COLO668 (cell line): ENCODE measurements around the gene VAV3.
"Not testable (repeated sequence)": the region's sequence is repeated elsewhere in the genome, so short reads cannot be mapped to it uniquely, and the experiment has no call there.

Experiments used
- DNase-seq: peaks from one replicate; lab custom pipeline; 2025; ENCODE audit not compliant: unreplicated experiment; lab: John Stamatoyannopoulos, UW

VAV3 gene

DNA sequence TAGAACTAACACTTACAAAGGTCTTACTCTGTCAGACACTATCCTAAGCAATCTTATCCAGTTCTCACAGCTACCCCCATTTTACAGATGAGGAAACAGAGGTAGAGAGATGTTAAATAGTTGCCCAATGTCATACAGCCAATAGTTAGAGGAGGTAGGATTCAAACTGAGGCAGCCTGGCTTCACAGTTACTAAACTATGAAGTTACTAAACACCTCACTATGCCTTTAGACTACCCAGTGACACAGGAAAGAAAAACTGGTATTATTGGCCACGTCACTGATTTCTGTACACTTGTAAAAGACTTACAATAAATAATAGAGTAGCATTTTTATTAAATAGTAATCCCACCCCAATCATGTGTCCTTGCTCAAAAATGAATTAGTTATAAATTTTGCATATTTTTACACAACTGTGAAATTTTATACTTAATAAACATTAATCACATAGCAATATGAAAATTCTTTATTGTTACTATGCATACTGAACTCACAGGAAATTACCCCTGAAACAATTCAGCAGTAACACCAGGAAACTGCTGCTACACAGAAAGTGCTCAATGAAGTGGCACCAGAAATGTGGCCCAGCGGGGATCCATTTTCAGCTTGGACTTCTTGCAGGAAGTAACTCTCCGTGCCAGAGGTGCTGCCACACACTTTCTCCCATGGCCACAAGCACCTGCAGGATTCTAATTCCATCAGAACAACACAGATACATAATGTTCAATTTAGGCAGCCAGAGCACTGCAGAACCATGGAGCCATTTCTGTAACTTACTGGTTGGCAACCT, 69.4 kb downstream of the VAV3 start:
- no peak for DNase-seq

DNA sequence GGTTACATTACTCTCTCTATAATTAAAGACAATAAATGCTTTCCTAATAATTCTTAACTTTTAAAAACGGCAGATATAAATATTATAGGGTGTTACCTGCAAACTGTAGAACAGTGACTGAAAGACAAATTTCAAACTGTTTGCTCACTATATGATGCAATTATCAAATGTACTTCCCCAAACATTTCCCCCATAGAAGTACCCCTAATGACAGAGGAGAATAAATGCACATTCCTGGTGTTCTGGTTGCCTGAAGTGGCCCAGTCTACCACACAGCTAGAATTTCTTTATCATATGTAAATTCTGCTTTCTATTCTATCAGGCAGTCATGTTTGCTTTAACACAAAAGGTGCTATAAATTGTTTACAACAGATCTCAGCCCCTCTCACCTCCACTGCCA, 70.4 kb downstream of the VAV3 start:
- DNase-seq: no peak

DNA sequence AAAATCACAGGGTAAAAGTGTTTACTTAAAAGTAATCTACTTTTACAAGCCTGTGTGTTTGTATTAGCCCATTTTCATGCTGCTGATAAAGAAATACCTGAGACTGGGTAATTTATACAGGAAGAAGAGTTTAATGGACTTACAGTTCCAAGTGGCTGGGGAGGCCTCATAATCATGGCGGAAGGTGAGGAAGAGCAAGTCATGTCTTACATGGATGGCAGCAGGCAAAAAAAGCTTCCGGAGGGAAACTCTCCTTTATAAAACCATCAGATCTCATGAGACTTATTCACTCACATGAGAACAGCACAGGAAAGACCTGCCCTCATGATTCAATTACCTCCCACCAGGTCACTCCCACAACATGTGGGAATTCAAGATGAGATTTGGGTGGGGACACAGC, 71.6 kb downstream of the VAV3 start:
- not testable (repeated sequence) for DNase-seq

DNA sequence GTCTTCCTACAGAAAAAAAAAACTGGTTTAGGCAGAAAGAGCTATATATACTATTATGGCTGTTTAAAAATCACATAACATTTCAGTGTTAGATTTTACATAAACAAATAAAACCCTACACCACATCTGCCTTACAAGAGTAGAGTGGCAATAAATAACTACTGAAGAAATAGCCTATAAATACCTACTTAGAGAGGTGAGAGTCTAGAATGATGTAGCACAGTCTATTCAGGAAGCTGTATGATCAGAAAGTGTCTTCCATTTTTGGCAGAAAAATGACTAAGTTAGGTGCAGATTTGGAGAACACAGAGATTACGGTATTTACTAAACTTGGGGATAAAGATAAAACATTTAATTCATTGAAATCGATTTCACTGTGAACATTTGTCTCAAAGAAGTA, 75.5 kb downstream of the VAV3 start:
- DNase-seq: no peak

DNA sequence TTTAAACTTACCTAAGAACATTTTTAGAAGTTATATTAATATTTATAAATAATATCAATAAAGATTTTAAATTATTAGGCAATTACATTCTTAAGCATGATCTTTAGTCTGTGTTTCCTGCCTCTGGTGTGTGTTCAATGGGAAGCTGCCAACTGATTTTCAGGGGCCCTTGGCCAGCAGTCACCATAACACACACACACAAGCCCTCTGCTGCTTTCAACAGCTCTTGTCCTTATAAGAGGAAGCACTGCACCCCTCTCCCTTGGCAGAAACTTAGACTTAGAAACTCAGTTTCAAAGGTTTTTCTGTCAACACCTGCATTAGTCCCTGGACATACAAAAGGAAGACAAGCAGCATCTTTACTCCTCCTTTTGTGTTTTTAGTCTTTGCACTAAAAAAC, 81.4 kb downstream of the VAV3 start:
- DNase-seq: no peak

DNA sequence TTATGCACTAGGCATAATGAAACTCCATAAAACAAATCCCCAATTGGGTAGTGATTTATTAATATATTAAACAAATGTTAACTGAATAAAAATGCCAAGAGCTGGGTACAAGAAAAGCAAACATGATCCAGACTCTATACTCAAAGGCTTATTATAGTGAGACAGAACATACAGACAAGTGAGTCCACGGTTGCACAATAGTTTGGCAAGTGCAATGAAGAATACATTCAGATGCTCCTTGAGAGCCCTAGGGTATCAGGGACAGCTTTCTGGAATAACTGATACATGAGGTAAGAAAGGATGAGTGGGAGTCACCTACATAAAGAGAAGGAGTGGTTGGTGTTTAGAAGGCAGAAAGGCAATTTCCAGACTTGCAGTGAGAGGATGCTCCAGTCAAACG, 85.1 kb downstream of the VAV3 start:
- no peak for DNase-seq

DNA sequence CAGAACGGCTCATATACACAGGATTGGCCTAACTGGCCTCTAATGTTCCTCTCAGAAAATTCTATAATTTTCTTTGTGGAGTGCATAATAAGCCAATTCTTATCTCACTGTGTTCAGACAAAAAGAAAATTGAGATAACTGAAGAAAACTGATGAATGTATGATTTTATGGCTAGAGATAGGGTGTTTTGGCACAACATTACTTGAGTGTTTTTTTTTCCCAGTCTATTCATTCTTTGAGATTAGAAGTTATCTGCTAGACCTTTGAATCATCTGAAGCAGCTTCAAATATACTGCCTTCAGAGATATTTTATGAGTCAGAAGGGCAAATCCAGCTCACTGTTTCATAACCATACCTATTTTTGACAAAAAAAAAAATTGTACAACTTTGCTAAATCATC, 85.6 kb downstream of the VAV3 start:
- DNase-seq: no peak

DNA sequence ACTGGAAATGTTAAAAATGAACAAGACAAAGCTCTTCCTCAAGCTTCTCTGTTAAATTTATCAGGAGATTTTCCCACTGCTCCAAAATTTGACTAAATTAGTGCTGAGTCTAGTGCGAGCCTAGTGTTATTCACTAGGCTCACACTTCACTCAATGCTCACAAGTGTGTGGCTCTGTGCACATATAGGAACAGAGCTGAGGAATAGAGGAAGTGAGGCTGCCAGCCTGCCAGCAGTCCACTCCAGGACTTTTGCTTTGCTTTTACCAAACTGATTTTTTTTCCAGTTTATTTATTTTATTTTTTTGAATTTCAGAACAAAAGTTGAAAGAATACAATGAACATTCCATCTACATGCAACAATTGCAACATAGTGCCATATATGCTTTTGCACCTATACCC, 87.2 kb downstream of the VAV3 start:
- DNase-seq: no peak

DNA sequence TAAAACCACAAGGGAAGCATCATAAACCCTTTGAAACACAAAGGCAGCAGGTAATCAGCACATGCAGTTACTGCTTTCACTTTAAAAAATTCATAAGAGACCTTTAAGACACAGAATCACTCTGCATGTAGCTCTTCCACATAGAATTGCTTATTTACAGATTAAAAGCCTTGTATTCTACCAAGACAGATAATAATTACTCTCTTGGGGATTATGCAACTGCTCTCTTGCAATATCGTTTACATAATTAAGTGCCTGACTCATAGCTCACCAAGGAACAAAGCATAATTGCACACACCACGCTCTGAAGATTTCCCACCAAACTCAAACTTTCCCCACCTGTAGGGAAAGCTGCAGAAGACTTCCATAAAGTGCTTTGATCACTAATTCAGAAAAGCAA, 87.9 kb downstream of the VAV3 start:
- DNase-seq: no peak

DNA sequence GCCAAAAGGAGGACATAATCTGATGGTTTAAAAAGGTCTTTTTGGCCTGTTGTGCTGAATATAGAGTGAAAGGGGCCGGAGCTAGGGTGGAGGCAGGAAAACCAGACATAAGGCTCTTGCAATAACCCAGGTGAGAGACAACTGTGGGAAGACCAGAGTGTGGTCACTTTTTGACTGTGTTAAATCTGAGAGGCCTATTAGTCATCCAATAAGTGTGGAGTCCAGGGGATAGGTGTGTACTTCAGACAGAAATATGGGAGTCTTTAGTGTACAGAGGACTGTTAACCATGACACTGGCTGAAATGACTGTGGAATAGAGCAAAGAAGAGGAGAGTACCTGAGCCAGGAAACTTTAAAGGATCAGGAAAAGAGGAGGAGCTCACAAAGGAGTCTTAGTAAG, 89.3 kb downstream of the VAV3 start:
- no peak for DNase-seq

DNA sequence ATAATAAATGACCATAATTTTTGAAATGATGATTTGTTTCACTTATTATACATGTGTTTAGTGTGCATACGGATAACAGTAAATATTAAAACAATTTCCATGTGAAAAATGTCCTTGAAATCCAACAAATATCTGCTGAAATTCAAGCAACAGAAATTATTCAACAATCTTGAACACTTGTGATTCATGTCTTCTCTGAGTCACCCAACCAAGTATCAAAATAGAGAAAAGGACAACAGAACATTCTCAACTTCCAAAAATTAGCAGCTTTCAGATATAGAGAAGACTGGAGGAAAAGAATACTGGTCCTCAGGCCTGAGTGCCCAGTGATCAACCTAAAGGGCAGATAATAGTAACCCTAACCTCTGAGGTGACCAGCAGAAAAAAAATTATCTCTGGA, 90.8 kb downstream of the VAV3 start:
- no peak for DNase-seq

DNA sequence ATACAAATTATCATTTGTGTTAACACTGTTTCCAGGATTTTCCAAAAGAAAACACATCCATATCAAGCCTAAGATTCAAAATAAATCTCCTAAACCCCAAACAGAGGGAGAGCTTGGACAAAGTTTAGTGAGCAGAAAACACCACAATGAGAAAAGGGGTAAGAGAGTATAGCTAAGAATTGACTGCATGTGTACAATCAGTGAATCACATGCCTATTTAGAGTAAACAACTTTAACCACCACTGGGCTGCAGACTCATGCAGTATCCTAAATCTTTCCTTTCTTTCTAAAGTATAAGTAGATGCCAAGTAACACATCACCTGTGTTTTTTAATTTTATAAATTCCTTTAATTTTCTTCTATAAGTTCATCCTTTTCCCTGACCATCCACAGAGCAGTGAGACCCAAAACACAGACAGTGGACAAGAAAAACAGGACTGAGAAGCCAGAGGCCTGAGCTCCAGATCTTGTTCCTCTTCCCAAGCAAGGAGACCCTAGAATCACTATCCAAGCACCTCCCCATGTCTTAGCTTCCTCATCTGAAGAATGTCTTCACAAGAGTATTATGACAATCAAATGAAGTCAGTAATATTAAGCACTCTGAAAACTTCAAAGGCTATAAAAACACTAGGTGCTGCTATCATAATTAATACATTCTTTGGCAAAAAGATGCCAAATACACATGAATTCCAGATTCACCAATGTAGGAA, 93.1 kb downstream of the VAV3 start:
- DNase-seq: no peak

DNA sequence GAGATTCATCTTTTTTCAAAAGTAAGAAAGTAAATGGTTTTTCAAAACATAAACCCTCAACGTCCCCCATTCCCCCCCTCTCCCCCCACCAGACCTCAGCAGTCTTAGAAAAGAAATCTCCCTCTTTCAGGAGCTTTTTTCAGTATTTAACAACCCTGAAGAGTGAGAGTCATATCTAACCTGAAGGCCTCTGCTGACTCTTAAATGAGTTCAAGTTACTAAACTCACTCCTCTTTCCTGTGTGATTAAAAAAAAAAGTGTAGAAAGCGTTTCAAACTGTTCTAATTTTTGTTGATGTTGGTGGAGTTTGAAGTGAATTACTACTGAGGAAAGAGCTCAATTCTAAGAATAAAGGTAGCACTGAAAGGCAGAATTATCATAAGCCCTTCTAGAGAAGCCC, 93.7 kb downstream of the VAV3 start:
- no peak for DNase-seq

DNA sequence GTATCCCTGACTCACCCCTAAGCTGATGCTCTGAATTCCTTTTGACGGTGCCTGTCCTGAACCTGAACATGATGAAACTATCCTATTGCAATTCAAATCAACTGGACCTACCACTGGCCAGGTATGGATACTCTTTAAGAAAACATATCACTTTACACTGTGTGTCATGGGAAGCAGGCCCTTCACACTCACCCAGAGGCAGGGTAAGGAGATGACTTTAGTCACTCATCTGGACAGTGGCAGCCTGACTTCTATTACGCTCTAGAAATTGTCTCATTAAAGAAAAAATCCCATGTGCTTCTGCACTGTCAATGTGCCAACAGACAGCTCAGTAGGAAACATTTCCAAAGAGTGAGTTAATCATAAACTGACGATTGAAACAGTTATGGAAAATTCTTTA, 94.3 kb downstream of the VAV3 start:
- DNase-seq: no peak

DNA sequence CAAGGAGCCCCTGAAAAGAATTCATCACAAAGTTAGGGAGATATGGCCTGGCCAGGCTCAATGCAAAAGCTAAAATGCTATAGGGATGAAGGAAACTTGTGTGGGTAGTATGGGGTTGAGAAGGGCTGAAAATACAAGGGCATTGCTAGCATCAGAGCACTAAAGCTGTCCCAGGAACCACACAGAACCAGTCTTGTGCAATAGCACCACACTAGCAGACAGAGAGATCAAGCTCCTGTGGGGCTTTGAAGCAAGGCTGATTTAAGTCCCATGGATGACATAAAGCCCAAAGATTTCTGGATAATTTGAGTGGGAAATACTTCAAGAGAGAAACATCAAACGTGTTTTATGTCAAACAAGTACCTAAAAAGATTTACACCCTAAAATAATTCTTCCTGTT, 97.1 kb downstream of the VAV3 start:
- DNase-seq: no peak

DNA sequence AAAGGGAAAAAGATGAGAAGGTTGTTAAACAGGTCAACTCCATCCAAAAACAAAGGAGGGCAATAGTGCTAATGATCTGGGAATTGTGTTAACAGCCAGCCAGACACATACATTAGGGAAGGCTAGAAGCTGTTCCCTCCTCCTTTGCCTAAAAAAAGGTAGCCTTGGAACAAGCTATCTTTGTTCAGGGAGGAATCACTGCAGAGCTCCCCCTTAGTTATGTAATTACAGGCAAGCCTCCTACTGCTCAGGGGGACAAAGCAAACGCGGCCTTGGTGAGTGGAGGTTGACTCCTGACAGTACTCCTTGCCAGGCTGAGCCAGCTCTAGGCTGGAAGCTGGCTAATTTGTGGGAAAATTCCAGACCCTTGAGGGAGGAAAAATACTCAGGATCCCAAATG, 97.6 kb downstream of the VAV3 start:
- DNase-seq: no peak

DNA sequence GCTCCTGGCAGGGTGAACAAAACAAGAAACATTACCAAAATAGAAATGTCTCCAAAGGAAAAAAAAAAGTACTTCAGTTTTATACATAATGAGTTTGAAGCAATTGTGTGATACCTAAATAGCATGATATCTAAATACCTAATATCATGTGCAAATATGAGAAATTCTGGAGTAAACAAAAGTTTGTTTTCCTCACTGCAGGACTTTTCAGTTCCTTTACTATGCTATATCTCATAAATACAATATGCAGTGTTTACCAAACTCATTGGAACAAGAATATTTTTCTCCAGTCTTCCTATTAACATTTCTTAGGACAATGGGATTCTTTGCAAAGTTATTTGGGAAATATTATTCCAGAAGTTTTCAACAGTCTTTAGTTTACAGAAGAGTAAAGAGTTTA, 98.1 kb downstream of the VAV3 start:
- DNase-seq: no peak

DNA sequence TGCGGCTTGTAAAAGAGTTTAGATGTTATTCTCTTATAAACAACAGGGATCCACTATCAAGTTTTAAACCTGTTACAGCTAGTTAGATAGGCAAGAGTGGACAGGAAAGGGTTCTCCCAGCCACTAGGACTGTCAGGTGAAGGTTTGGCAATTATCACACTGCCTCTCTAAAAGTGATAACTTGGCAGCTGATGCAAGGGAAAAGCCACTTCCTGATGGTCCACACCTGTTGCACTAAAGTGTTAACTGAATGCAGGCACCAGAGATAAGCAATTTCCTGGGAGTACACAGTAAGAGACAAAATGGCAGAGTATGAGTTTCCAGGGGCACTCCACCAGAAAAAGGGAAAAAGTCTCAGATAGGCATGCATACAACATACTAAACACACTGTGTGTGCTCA, 99.4 kb downstream of the VAV3 start:
- no peak for DNase-seq

DNA sequence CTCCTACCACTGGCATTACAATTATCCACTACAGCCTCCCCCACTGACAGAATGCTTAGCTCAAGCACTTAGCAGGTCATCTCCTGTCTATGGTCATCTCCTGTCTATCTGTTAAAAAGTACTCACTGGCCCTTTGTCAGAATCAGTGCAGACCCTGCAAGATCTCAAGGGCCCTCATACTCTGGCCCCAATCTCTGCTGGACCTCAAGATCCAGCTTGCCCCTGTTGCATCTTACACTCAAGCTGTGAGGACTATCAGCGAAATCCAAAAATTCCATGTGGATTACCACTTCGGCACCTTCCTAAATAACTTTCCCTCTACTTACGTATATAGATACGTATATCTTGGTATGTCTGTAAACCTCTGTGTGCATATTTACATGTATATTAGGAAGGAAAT, 101.6 kb downstream of the VAV3 start:
- no peak for DNase-seq

DNA sequence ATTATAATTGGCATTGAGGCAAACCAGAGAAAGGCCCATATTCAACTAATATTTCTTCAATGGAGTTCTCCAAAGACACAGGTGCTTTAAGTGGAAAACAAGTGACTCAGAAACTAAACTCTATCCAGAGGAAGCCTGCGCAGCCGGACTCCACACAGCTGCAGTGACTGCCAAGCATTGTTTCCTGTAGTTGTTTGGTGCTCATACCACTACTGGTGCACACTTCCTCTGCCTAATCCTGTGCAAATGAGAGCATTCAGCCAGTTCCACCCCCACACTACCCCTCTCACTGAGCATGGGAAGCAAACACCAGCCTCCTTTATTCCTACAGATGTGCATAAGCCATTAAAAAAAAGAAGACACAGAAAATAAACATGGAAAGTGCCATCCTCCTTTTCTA, 102.9 kb downstream of the VAV3 start:
- DNase-seq: no peak

DNA sequence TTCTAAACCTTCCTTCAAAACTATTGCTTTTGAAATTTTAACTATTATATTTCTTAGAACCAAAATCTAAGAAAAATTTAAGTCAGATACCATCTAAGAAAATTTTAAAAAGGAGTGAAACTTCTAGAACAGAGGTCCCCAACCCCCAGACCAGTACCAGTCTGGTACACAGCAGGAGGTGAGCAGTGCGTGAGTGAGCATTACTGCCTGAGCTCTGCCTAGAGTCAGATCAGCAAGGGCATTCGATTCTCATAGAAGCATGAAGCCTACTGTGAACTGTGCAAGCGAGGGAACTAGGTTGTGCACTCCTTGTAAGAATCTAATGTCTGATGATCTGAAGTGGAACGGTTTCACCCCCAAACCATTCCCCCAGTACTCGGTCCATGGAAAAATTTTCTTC, 106.7 kb downstream of the VAV3 start:
- DNase-seq: no peak

DNA sequence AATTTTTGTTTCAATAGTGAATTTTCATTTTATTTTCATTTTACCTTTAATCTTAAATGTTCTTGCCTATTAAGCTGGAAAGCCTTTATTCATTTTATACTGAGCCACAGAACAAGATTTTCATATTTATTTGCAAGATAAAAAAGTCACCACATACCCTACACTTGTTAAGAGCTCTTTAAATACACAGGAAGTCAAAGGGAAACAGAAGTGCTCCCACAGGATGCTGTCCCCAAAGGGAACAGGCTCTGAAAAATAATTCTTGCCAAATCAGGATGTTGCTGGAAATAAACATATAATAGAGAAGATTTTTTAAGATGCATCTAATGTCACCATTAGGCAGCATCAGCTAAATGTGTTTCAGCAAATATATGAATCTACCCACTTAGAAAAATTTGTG, 113.6 kb downstream of the VAV3 start:
- DNase-seq: no peak
